K562 (cell line): ENCODE measurements around the gene ARAP1. TPM values are rescaled to one million over a fixed set of nuclear protein-coding genes. Genes with fewer than 3 reads are reported as not detected.

Experiments
- ARID3B ChIP-seq: fragments of 250-450 bp; sonication (Bioruptor Pico); IDR thresholded peaks from 2 replicates; pipeline ENCODE4 v1.4.0; 2020; ENCODE audit warnings: borderline replicate concordance
- ARID4B ChIP-seq: sonication (generic); formaldehyde crosslinking; IDR thresholded peaks from 2 replicates; pipeline ENCODE4 v1.8.0; 2022; ENCODE audit warnings: mild to moderate bottlenecking, missing genetic modification reagents
- CCAR2 ChIP-seq: fragments of 200-400 bp; formaldehyde crosslinking; IDR thresholded peaks from 2 replicates; pipeline ENCODE4 v1.6.1; 2017; ENCODE audit warnings: mild to moderate bottlenecking, low read depth, low read length
- CHD1 ChIP-seq: fragments of 200-600 bp; sonication (generic); IDR thresholded peaks from one replicate; pipeline ENCODE4 v1.6.1; 2012; ENCODE audit warnings: mild to moderate bottlenecking, moderate library complexity, low read length, inconsistent platforms
- ESRRA ChIP-seq: fragments of 450-650 bp; IDR thresholded peaks from 2 replicates; pipeline ENCODE4 v1.6.1; 2014; ENCODE audit warnings: low read depth, mild to moderate bottlenecking, moderate library complexity, borderline replicate concordance
- GTF2B ChIP-seq: IDR thresholded peaks from 2 replicates; pipeline ENCODE4 v1.6.1; 2011; ENCODE audit not compliant: insufficient read length; ENCODE audit errors: extremely low read depth
- IFI16 ChIP-seq: fragments of 250-450 bp; sonication (Bioruptor Pico); IDR thresholded peaks from 2 replicates; pipeline ENCODE4 v2.1.2; 2022; ENCODE audit warnings: mild to moderate bottlenecking, inconsistent platforms
- MAZ ChIP-seq, 2 experiments: fragments of 450-650 bp in 1 of 2; sonication (generic) in 1 of 2; formaldehyde crosslinking; IDR thresholded peaks in 1 of 2; conservative IDR thresholded peaks in 1 of 2; 2 replicates each; pipeline versions ENCODE4 v1.4.0 to v1.5.0; 2020; ENCODE audit warnings: mild to moderate bottlenecking in 1 of 2, missing genetic modification reagents in 1 of 2
- MIER1 ChIP-seq: fragments of 450-650 bp; IDR thresholded peaks from 2 replicates; pipeline ENCODE4 v1.6.1; 2016; ENCODE audit warnings: antibody characterized with exemption, mild to moderate bottlenecking, low read depth
- PHF8 ChIP-seq: fragments of 200-600 bp; sonication (generic); IDR thresholded peaks from 2 replicates; pipeline ENCODE4 v1.6.1; 2012; ENCODE audit warnings: mixed run types, mild to moderate bottlenecking, inconsistent platforms, low read length, moderate library complexity, borderline replicate concordance
- RBM39 ChIP-seq: fragments of 200-400 bp; formaldehyde crosslinking; optimal IDR thresholded peaks from 2 replicates; pipeline ENCODE3; 2018; ENCODE audit warnings: low read depth, low read length
- SUPT5H ChIP-seq: fragments of 450-650 bp; IDR thresholded peaks from 2 replicates; pipeline ENCODE4 v1.6.1; 2016
- TFAP4 ChIP-seq: sonication (generic); formaldehyde crosslinking; IDR thresholded peaks from 2 replicates; pipeline ENCODE4 v1.8.0; 2022; ENCODE audit warnings: missing genetic modification reagents, mild to moderate bottlenecking, moderate library complexity, borderline replicate concordance
- TOE1 ChIP-seq, 2 experiments: fragments of 450-650 bp in 1 of 2; sonication (generic) in 1 of 2; formaldehyde crosslinking in 1 of 2; IDR thresholded peaks; 2 replicates each; pipeline versions ENCODE4 v1.7.1 to v1.8.0; 2016 to 2022; ENCODE audit warnings: borderline replicate concordance in 2 of 2, mild to moderate bottlenecking in 2 of 2, antibody characterized with exemption in 1 of 2, inconsistent platforms in 1 of 2, low read depth in 1 of 2, missing genetic modification reagents in 1 of 2, moderate library complexity in 1 of 2
- polyA plus RNA-seq, 8 experiments: library from polyadenylated mRNA; depleted of rRNA in 4 of 8; stranded (reverse) in 5 of 8; unstranded in 3 of 8; fragments of >200 nt; fragmentation: Nextera tagmentation in 2 of 8; fragmentation: Illumina TruSeq in 1 of 8; extraction: Ambion mirVana in 2 of 8; extraction: Trizol in 1 of 8; gene quantifications; 2 replicates each; pipeline versions ENCODE4 v1.2.1 to v1.2.3, GENCODE V29; 2011 to 2014; ENCODE audit warnings: inconsistent platforms in 1 of 8, missing spikeins in 1 of 8
- total RNA-seq, 7 experiments: library from RNA; depleted of rRNA in 6 of 7; stranded (reverse); fragments of >200 nt in 6 of 7; fragmentation: Illumina TruSeq in 2 of 7; extraction: Trizol in 2 of 7; gene quantifications; 2 replicates each; pipeline versions ENCODE4 v1.2.1 to v1.2.3, GENCODE V29; 2011 to 2021; ENCODE audit warnings: low replicate concordance in 1 of 7
- TF ChIP-seq, protein P1 (sequence below), 2 experiments: fragments of 450-650 bp; conservative IDR thresholded peaks; 2 replicates each; pipeline ENCODE4 v1.6.1; 2017; ENCODE audit warnings: mild to moderate bottlenecking in 2 of 2, moderate library complexity in 2 of 2
- TF ChIP-seq, protein P2 (sequence below): sonication (generic); IDR thresholded peaks from 2 replicates; pipeline ENCODE4 v1.6.1; 2016

The ARAP1 gene
- total and polyA plus RNA-seq, 9 of the 15 experiments (the other 6 are each of a cell fraction or from before 2014, with no cell fraction given): 0.23 to 67.0 (median 24.6) TPM

DNA sequence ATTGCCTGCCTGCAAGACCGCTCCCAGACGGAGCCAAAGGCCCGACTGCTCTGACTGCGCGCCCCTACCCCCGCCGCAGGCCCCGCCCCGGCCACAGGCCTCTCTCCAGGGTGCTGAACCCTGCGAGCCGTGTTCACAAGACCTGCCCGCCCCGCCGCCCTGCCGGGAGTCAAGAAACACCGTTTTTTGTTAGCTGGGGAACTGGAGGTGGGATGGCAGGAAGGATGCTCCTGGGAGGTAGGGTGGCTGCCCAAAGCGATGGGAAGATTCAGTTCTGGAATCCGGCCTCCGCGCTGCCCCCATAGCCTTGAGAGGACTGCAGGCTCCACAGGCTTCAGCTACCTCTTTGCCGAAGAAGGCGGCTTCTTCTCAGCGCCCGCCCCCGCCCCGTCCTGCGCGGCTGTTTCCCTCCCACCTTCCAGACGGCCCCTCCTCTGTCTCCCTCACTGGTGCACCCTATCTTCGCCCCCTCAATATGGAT lies 75.3 kb downstream of the ARAP1 start (continued):
- TF ChIP-seq RBM39: no peak
- TF ChIP-seq PHF8: no peak
- TF ChIP-seq GTF2B: no peak
- TF ChIP-seq MIER1: peak; percentile 96
- TF ChIP-seq CHD1: no peak
- TF ChIP-seq, protein P1, sequence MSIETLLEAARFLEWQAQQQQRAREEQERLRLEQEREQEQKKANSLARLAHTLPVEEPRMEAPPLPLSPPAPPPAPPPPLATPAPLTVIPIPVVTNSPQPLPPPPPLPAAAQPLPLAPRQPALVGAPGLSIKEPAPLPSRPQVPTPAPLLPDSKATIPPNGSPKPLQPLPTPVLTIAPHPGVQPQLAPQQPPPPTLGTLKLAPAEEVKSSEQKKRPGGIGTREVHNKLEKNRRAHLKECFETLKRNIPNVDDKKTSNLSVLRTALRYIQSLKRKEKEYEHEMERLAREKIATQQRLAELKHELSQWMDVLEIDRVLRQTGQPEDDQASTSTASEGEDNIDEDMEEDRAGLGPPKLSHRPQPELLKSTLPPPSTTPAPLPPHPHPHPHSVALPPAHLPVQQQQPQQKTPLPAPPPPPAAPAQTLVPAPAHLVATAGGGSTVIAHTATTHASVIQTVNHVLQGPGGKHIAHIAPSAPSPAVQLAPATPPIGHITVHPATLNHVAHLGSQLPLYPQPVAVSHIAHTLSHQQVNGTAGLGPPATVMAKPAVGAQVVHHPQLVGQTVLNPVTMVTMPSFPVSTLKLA (conservative IDR thresholded peaks at IDR 0.05): peak in 1 of 2 experiments; percentile 36; a peak in 1 of 4 replicates
- TF ChIP-seq CCAR2: no peak
- TF ChIP-seq MAZ (CRISPR knock-in tag; conservative IDR thresholded peaks at IDR 0.05 in 1 of 2, IDR thresholded peaks at IDR 0.05 in 1 of 2): peak in 1 of 2 experiments; percentile 90; a peak in 2 of 4 replicates
- TF ChIP-seq, protein P2, sequence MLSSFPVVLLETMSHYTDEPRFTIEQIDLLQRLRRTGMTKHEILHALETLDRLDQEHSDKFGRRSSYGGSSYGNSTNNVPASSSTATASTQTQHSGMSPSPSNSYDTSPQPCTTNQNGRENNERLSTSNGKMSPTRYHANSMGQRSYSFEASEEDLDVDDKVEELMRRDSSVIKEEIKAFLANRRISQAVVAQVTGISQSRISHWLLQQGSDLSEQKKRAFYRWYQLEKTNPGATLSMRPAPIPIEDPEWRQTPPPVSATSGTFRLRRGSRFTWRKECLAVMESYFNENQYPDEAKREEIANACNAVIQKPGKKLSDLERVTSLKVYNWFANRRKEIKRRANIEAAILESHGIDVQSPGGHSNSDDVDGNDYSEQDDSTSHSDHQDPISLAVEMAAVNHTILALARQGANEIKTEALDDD: no peak
- TF ChIP-seq IFI16 (CRISPR knock-in tag): no peak
- TF ChIP-seq ESRRA: no peak
- no peak for TF ChIP-seq SUPT5H
- TF ChIP-seq ARID4B: peak; percentile 50; the same call in 1 of the 2 replicates
- peak; percentile 54; the same call in 1 of the 2 replicates for TF ChIP-seq TFAP4
- TF ChIP-seq TOE1 (IDR thresholded peaks at IDR 0.05; ENCODE audit: borderline replicate concordance): no peak
- TF ChIP-seq TOE1 (CRISPR knock-in tag; IDR thresholded peaks at IDR 0.05; ENCODE audit: borderline replicate concordance, low read depth): no peak
- no peak for TF ChIP-seq ARID3B (CRISPR knock-in tag)
